ENCODE measurements around the gene MTNR1A.

The MTNR1A gene

DNA sequence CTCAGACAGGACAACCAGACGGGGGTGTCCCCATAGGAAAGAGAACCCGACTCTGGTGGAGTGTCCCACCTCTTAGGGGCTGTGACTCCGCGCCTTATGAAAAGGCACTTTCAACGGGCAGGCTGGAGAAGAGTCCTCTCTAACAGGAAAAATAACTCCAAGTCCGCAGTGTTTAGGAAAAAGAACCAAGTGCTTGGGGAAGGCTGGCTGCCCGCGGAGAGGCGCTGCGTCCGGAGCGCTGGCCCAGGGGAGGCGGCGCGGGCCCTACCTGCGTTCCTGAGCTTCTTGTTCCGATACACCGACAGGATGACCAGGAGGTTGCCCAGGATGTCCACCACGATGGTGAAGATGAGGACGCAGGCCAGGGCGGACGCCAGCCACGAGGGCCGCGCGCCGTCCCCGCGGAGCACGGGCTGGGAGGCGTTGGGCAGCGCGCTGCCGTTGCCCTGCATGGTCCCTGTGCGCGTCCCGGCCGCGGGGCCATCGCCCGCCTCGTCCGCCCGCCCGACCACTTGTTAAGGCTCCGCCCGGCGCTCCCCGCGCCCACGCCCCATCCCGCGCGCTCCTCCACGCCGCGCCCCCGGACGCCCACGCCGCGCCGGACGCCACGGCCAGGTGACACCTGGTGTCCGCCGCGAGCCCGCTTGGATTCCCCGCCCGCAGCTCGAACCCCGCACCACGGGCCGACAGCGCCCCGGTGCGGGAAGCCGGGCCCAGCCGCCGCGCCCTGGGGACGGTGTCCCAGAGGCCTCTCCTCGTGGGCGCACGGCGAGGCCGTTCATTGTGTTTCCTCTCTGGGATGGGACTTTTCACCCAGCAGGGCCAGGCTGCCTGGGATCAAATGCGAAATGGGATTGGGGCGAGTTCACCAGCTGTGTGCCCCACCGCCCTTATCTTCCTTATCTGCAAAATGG, at the start of gene MTNR1A:
Gene MTNR1A, minus strand, starts transcription at position 654 of the 914 bp plus-strand sequence. Its CDS starts 202 bp downstream, at position 452.
- peak; percentile 47 for DNase-seq

DNA sequence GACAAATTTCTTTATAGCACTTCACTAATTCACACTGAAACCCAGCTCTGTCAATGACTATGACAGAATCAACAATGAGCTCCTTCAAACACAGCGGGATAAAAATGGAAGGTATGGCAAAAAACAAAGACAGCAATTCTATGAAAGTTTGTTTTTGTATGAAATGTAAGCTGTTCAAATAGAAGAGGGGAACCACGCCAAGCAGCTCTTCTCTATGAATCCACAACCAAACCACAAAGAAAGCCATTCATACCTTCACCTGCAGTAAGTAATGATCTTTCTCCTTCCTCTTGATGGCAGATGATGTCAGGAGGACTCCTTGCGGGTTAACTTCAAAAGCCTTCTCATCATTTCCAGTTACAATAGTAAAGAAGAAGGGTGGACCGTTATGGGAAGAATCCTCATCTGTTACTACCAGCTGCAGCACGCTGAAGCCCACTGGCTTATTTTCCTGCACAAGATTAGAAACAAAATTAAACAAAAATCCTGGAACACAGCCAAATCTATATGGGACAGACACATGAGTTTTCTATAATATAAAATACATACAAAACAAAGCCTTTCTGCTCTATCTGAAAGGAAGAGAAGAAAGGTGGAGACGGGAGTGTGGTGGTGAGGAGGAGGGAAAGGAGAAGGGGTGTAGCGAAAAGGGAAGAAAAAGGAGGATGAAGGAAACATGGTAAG, 48.9 kb upstream of the MTNR1A start:
- DNase-seq: no peak

- no peak for DNase-seq
Measured at GRCh38 chr4:186602978-186603377, 47.6 kb upstream of the MTNR1A start.

- DNase-seq: no peak
Measured at GRCh38 chr4:186599483-186599882, 44.1 kb upstream of the MTNR1A start.

DNA sequence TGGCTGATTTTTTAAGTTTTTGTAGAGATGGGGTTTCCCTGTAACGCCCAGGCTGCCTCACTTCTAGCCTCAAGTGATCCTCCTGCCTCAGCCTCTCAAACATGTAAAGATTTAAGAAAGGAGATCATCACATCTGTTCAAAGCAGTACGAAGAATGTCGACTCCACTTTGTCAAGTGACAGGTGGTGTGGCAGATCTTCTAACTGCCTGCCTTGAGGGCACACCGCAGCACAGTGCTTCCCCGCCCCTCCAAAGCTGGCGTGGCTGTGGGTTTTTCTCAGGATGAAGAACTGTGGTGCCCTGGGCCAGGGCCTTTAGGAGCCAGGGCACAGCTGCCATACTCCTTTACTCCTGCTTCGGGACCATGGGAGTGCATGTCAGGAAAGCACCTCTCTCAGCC, 43.3 kb upstream of the MTNR1A start:
- DNase-seq: no peak

GRCh38 chr4:186596850-186597390, 41.6 kb upstream of the MTNR1A start:
- no peak for DNase-seq

- DNase-seq: no peak
Measured at GRCh38 chr4:186596346-186596745, 41.0 kb upstream of the MTNR1A start.

- DNase-seq: no peak
Measured at GRCh38 chr4:186593587-186593973, 38.2 kb upstream of the MTNR1A start.

GRCh38 chr4:186592966-186593586, 37.7 kb upstream of the MTNR1A start:
- no peak for DNase-seq

DNA sequence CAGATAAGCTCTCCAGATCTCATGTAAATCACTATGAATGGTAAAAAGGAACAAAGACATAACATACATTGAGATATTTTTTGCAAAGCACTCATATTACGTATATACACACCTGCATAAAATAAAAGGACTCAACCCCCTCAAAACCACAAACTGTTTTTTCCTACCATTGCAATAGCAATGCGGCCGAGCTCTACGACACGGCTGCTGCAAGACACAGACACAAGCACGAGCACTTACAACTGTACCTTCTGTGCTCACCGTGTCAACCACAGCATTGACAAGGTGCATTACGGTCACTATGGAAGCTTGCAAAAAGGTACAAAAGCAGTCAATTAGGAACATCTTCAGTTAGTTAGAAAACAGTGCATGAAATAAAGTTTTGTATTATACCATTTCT, 37.1 kb upstream of the MTNR1A start:
- no peak for DNase-seq

GRCh38 chr4:186591651-186592050, 36.3 kb upstream of the MTNR1A start:
- DNase-seq: no peak

- no peak for DNase-seq
Measured at GRCh38 chr4:186588503-186588902, 33.1 kb upstream of the MTNR1A start.

- DNase-seq: no peak
Measured at GRCh38 chr4:186587416-186588018, 32.1 kb upstream of the MTNR1A start.

DNA sequence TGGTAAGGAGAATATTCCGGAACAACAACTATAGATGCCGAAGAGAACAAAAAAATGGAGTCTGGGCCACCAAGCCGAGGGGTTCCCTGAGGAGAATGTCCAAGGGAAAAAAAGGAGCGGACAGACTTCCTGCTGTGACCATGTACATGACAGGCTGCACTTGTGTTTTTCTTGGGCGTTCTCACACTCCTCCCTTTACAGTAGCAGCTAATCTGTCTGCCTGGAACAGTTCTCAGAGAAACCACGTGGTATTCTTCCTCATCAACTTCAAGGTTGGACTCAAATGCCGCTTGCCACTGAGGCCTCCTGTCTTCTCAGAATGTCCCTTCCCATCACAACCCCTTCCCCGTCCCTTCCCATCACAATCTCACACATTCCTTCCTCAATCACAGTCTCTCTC, 30.8 kb upstream of the MTNR1A start:
- DNase-seq: no peak

DNA sequence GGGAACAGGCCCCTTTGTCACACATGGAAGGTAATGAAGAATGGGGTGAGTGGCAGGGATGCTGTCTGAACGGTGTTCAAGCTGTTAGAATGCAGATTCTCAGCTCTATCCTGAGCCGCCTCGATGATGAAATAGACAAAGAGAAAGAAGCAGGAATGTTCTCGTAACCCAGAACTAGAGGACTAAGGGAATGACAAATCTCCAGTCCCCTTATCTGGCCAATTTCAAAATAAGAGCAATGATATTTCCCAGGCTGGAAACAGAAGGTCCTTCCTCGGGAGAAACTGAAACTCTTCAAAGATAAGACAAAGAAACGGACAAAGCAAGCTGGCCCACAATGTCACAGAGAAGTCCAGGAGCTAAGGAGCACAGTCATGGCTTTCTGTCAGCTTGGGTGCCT, 29.5 kb upstream of the MTNR1A start:
- no peak for DNase-seq

GRCh38 chr4:186581421-186581820, 26.1 kb upstream of the MTNR1A start:
- DNase-seq: no peak

DNA sequence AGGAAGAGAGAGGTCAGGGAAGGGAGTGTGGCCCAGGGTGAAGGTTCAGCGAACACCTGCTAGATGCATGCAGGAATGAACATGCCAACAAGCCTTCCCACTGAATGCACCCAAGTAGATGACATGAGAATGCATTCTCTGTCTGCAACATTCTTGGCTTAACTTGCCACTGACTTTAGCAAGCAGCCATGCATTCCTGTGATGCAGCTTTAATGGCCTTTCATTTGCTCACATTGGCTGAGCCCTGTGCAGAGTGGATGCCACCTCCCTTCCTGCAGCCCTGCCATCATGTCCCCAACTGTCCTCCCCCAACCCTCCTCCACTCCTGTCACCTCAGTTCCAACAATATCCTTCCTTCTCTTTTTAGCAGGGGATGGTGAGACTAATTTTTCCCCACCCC, 25.3 kb upstream of the MTNR1A start:
- DNase-seq: no peak

DNA sequence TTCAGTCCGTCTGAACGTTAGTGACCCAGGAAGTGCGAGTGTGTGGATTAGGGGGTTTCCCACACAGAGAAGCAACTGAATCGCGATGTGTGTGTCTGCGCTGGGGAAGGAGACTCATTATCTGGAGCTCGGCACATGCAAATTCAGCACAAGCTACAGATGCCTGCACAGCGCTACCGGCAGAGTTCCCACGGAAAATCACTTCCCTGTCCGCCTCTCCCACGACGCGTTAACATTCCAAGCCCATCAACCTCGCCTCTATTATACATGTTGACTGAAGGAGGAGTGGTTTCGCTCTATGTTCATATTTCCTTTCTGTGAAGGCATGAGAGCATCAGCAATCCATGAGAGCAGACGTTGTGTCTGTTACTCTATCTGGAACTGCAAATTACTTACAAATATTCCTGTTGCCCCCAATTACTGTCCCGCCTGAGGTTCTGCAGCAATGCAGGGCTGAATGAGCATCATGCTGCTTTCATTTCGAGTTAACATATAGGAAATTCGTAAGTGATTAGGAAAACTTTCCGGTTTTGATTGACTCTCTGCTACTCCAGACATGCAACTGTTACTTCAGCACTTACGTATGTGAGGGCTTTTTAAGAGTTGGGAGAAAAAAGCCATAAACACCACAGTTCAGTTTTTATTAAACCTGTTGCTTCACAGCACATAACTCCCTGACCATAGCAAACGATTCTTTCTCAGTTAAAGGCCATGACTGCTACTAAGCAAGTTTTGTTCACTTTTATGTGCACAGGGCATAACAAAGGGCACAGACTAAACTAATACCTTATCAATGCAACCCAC, 15.0 kb upstream of the MTNR1A start:
- DNase-seq: peak; percentile 11

DNA sequence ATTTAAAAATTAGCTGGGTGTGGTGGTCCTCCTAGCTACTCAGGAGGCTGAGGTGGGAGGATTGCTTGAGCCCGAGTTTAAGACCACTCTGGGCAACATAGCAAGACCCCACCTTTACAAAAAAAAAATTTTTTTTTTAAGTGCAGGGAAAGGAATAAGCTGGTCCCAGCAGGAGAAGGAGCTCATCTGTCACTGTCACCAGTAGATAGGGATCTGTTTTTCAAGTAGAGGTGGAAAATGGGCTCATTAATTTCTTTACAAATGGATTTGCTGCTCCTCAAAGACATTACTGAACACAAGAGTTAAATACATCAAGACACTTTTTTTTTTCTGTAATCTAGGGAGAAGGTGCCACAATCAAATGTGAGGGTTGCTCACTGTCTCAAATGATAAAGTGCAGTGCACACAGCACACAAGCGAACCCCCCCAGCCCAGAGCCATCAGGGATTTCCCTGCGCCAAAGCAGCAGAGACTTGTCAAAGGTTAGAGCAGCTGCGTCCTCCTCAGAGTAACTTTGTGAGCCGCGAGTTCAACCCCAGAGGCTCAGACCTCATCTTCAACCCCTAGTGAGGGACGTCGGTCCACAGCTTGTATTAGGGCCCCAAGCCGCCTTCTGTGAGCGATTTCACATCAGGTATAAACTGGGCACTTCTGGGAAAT, 14.3 kb upstream of the MTNR1A start:
- no peak for DNase-seq

GRCh38 chr4:186566068-186566467, 10.7 kb upstream of the MTNR1A start:
- DNase-seq: no peak

GRCh38 chr4:186563761-186564160, 8.4 kb upstream of the MTNR1A start:
- DNase-seq: no peak

DNA sequence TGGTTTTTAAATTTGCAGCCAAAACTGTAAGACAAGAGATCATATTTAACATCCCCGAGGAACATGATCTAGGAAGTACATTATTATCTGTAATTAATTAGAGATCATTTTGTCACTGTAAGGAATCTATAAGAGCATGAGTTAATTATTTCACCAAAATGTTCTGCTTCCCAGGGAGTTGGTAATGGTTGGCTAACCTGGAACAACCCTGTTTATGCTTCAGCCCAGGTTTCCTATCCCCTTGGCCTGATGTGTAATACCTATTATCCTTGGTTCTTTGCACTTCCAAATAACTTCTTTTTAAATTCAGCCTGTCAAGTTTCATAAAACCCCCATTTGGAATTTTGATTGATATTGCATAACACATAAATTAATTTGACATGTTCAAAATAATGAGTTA, 6.4 kb upstream of the MTNR1A start:
- DNase-seq: no peak

Data from NCI-H526 treated with DMSO at 0.1 percent for 48 hours (cell line).